Liver (tissue), 9 donors: Measurements from ENCODE around the gene ABCA8. TPM values are rescaled to one million over a fixed set of nuclear protein-coding genes. Genes with fewer than 3 reads are reported as not detected.

Source experiments
- DNase-seq: peaks from one replicate; pipeline ENCODE4 v3.0.0-alpha.2; 2017; ENCODE audit warnings: low spot score
- H3K27ac ChIP-seq, 2 donors: one replicate each; pipeline ENCODE4 v1.7.0; 2013; ENCODE audit warnings: inconsistent platforms in 2 of 2, low read length in 2 of 2, control low read depth in 1 of 2, low read depth in 1 of 2, mild to moderate bottlenecking in 1 of 2
- H3K27me3 ChIP-seq, 4 donors: one replicate each; pipeline versions ENCODE4 v1.6.1 to v1.7.0; 2013; ENCODE audit warnings: low read length in 3 of 4, inconsistent platforms in 1 of 4, mild to moderate bottlenecking in 1 of 4, moderate library complexity in 1 of 4; ENCODE audit not compliant: control insufficient read depth in 4 of 4, insufficient read depth in 4 of 4
- H3K36me3 ChIP-seq, 4 donors: one replicate each; pipeline versions ENCODE4 v1.6.1 to v1.7.0; 2013; ENCODE audit warnings: low read length in 3 of 4, mild to moderate bottlenecking in 3 of 4, low read depth in 1 of 4, moderate library complexity in 1 of 4; ENCODE audit not compliant: control insufficient read depth in 4 of 4, insufficient read depth in 3 of 4
- H3K4me1 ChIP-seq, 4 donors: one replicate each; pipeline versions ENCODE4 v1.6.1 to v1.7.0; 2013; ENCODE audit warnings: low read length in 3 of 4, mild to moderate bottlenecking in 3 of 4, moderate library complexity in 1 of 4; ENCODE audit not compliant: control insufficient read depth in 4 of 4, insufficient read depth in 4 of 4
- H3K4me3 ChIP-seq, 3 donors: one replicate each; pipeline versions ENCODE4 v1.6.1 to v1.7.0; 2013; ENCODE audit warnings: low read length in 3 of 3, control low read depth in 1 of 3, low read depth in 1 of 3, mild to moderate bottlenecking in 1 of 3
- H3K9ac ChIP-seq, 2 donors: one replicate each; pipeline ENCODE4 v1.7.0; 2013; ENCODE audit warnings: low read length in 2 of 2, mild to moderate bottlenecking in 2 of 2, moderate library complexity in 2 of 2, control low read depth in 1 of 2, low read depth in 1 of 2
- H3K9me3 ChIP-seq, 4 donors: one replicate each; pipeline versions ENCODE4 v1.6.1 to v1.7.0; 2013; ENCODE audit warnings: low read length in 3 of 4; ENCODE audit not compliant: control insufficient read depth in 4 of 4
- EGR1 ChIP-seq, 2 donors: IDR thresholded peaks; 2 replicates each; pipeline ENCODE4 v1.6.1; 2016 to 2018; ENCODE audit warnings: antibody characterized with exemption in 2 of 2, low read depth in 2 of 2
- FOXA1 ChIP-seq: IDR thresholded peaks from 2 replicates; pipeline ENCODE4 v1.6.1; 2016; ENCODE audit warnings: antibody characterized with exemption
- FOXA2 ChIP-seq: IDR thresholded peaks from 2 replicates; pipeline ENCODE4 v1.6.1; 2016; ENCODE audit warnings: antibody characterized with exemption
- GABPA ChIP-seq, 2 donors: IDR thresholded peaks in 1 of 2; conservative IDR thresholded peaks in 1 of 2; 2 replicates each; pipeline ENCODE4 v1.6.1; 2016; ENCODE audit warnings: antibody characterized with exemption in 2 of 2, mild to moderate bottlenecking in 1 of 2, moderate library complexity in 1 of 2
- HNF4A ChIP-seq, 2 donors: conservative IDR thresholded peaks; 2 replicates each; pipeline ENCODE4 v1.6.1; 2016; ENCODE audit warnings: antibody characterized with exemption in 2 of 2, mild to moderate bottlenecking in 2 of 2
- HNF4G ChIP-seq: IDR thresholded peaks from 2 replicates; pipeline ENCODE4 v1.6.1; 2016; ENCODE audit warnings: antibody characterized with exemption
- JUND ChIP-seq, 2 donors: IDR thresholded peaks; 2 replicates each; pipeline ENCODE4 v1.6.1; 2016; ENCODE audit warnings: antibody characterized with exemption in 2 of 2
- NR2F2 ChIP-seq: IDR thresholded peaks from 2 replicates; pipeline ENCODE4 v1.6.1; 2016; ENCODE audit warnings: antibody characterized with exemption
- RAD21 ChIP-seq, 2 donors: IDR thresholded peaks; 2 replicates each; pipeline ENCODE4 v1.6.1; 2016; ENCODE audit warnings: antibody characterized with exemption in 2 of 2, mild to moderate bottlenecking in 2 of 2
- RXRA ChIP-seq, 2 donors: IDR thresholded peaks; 2 replicates each; pipeline ENCODE4 v1.6.1; 2017 to 2018; ENCODE audit warnings: antibody characterized with exemption in 2 of 2, mild to moderate bottlenecking in 1 of 2
- SP1 ChIP-seq: IDR thresholded peaks from 2 replicates; pipeline ENCODE4 v1.6.1; 2018; ENCODE audit warnings: antibody characterized with exemption, mild to moderate bottlenecking
- TAF1 ChIP-seq: conservative IDR thresholded peaks from 2 replicates; pipeline ENCODE4 v1.6.1; 2016; ENCODE audit warnings: antibody characterized with exemption, mild to moderate bottlenecking
- YY1 ChIP-seq: IDR thresholded peaks from 2 replicates; pipeline ENCODE4 v1.6.1; 2016; ENCODE audit warnings: antibody characterized with exemption, mild to moderate bottlenecking
- WGBS: extraction: QIAGEN DNeasy Blood & Tissue Kit; methylation state at CpG from one replicate; pipeline ENCODE4 v1.1.7; 2013; 5-methylcytosine and 5-hydroxymethylcytosine counted together
- polyA plus RNA-seq, 2 donors: library from polyadenylated mRNA; stranded (reverse) in 1 of 2; unstranded in 1 of 2; fragments of 200-250 nt in 1 of 2; fragments of >200 nt in 1 of 2; fragmentation: Nextera tagmentation in 1 of 2; extraction: Ambion mirVana in 1 of 2; gene quantifications; one replicate each; pipeline versions ENCODE4 v1.2.1 to v1.2.3, GENCODE V29; 2013 to 2015
- total RNA-seq, 2 donors: library from RNA; depleted of rRNA; stranded (reverse); fragments of >200 nt; gene quantifications; one replicate each; pipeline ENCODE4 v1.2.3, GENCODE V29; 2014
- TF ChIP-seq, protein P1 (sequence below): IDR thresholded peaks from 2 replicates; pipeline ENCODE4 v1.6.1; 2016; ENCODE audit warnings: antibody characterized with exemption
- TF ChIP-seq, protein P2 (sequence below): IDR thresholded peaks from 2 replicates; pipeline ENCODE4 v1.6.1; 2016; ENCODE audit warnings: antibody characterized with exemption
- TF ChIP-seq, protein P3 (sequence below): fragments of 150-350 bp; IDR thresholded peaks from 2 replicates; pipeline ENCODE4 v1.5.1; 2017; ENCODE audit warnings: improper control_type of control experiment, low read depth, low read length; ENCODE audit not compliant: missing input control
- TF ChIP-seq, protein P4 (sequence below): IDR thresholded peaks from 2 replicates; pipeline ENCODE4 v1.6.1; 2016; ENCODE audit warnings: antibody characterized with exemption
- TF ChIP-seq, protein P5 (sequence below): IDR thresholded peaks from 2 replicates; pipeline ENCODE4 v1.6.1; 2016; ENCODE audit warnings: antibody characterized with exemption, mild to moderate bottlenecking
- donor health status: healthy.
- donor health status: healthy.
- donor health status: healthy.
- donor health status: healthy.
- donor health status: healthy.

The ABCA8 gene
- total and polyA plus RNA-seq, 4 donors: 9.3 to 72.2 (median 14.0) TPM

DNA sequence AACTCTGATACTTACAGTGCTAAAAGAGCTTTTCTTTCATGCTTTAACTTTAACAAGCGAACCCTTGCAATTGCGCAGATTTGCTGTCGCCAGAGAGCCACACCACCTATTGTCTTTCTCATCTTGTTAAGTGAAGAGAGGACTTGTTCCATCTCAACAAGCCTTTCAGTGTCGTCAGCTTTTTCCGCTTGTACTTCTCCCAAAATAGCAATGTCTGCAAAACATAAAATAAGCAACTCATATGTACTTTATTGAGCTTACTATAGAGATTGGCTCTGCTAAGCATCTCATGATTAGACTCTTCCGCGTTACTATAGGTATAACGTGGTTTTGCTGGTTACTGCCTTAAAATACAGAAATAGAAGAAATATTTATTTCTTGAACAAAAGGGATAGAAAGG lies 51.9 kb downstream of the ABCA8 start:
- 87% methylated on average over 8 of the region's 8 CpGs for WGBS
- no peak overlapping the region for H3K9ac ChIP-seq
- H3K9me3 ChIP-seq: no peaks in the 10 kb centered on the region
- H3K4me1 ChIP-seq: peaks cover 0 to 6% (median 1%) of the 10 kb centered on the region in 4 donors
- H3K36me3 ChIP-seq: peaks cover 0 to 37% (median 18%) of the 10 kb centered on the region in 4 donors
- DNase-seq: no peak
- no peak overlapping the region for H3K27ac ChIP-seq
- H3K27me3 ChIP-seq: no peaks in the 10 kb centered on the region
- TF ChIP-seq SP1 (no peak), EGR1 (IDR thresholded peaks at IDR 0.05; ENCODE audit: low read depth in 2 of 2) (no peak), TAF1 (no peak), RAD21 (IDR thresholded peaks at IDR 0.05) (no peak), JUND (IDR thresholded peaks at IDR 0.05) (no peak), NR2F2 (no peak), RXRA (IDR thresholded peaks at IDR 0.05) (no peak), YY1 (no peak), HNF4G (no peak), FOXA1 (no peak), HNF4A (conservative IDR thresholded peaks at IDR 0.05) (no peak), GABPA (IDR thresholded peaks at IDR 0.05 in 1 of 2, conservative IDR thresholded peaks at IDR 0.05 in 1 of 2) (no peak), FOXA2 (no peak)
- TF ChIP-seq, protein P1, sequence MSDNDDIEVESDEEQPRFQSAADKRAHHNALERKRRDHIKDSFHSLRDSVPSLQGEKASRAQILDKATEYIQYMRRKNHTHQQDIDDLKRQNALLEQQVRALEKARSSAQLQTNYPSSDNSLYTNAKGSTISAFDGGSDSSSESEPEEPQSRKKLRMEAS: no peak
- TF ChIP-seq, protein P2, sequence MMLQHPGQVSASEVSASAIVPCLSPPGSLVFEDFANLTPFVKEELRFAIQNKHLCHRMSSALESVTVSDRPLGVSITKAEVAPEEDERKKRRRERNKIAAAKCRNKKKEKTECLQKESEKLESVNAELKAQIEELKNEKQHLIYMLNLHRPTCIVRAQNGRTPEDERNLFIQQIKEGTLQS: no peak
- TF ChIP-seq, protein P3, sequence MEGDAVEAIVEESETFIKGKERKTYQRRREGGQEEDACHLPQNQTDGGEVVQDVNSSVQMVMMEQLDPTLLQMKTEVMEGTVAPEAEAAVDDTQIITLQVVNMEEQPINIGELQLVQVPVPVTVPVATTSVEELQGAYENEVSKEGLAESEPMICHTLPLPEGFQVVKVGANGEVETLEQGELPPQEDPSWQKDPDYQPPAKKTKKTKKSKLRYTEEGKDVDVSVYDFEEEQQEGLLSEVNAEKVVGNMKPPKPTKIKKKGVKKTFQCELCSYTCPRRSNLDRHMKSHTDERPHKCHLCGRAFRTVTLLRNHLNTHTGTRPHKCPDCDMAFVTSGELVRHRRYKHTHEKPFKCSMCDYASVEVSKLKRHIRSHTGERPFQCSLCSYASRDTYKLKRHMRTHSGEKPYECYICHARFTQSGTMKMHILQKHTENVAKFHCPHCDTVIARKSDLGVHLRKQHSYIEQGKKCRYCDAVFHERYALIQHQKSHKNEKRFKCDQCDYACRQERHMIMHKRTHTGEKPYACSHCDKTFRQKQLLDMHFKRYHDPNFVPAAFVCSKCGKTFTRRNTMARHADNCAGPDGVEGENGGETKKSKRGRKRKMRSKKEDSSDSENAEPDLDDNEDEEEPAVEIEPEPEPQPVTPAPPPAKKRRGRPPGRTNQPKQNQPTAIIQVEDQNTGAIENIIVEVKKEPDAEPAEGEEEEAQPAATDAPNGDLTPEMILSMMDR: no peak
- TF ChIP-seq, protein P4, sequence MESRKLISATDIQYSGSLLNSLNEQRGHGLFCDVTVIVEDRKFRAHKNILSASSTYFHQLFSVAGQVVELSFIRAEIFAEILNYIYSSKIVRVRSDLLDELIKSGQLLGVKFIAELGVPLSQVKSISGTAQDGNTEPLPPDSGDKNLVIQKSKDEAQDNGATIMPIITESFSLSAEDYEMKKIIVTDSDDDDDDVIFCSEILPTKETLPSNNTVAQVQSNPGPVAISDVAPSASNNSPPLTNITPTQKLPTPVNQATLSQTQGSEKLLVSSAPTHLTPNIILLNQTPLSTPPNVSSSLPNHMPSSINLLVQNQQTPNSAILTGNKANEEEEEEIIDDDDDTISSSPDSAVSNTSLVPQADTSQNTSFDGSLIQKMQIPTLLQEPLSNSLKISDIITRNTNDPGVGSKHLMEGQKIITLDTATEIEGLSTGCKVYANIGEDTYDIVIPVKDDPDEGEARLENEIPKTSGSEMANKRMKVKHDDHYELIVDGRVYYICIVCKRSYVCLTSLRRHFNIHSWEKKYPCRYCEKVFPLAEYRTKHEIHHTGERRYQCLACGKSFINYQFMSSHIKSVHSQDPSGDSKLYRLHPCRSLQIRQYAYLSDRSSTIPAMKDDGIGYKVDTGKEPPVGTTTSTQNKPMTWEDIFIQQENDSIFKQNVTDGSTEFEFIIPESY: no peak
- TF ChIP-seq, protein P5, sequence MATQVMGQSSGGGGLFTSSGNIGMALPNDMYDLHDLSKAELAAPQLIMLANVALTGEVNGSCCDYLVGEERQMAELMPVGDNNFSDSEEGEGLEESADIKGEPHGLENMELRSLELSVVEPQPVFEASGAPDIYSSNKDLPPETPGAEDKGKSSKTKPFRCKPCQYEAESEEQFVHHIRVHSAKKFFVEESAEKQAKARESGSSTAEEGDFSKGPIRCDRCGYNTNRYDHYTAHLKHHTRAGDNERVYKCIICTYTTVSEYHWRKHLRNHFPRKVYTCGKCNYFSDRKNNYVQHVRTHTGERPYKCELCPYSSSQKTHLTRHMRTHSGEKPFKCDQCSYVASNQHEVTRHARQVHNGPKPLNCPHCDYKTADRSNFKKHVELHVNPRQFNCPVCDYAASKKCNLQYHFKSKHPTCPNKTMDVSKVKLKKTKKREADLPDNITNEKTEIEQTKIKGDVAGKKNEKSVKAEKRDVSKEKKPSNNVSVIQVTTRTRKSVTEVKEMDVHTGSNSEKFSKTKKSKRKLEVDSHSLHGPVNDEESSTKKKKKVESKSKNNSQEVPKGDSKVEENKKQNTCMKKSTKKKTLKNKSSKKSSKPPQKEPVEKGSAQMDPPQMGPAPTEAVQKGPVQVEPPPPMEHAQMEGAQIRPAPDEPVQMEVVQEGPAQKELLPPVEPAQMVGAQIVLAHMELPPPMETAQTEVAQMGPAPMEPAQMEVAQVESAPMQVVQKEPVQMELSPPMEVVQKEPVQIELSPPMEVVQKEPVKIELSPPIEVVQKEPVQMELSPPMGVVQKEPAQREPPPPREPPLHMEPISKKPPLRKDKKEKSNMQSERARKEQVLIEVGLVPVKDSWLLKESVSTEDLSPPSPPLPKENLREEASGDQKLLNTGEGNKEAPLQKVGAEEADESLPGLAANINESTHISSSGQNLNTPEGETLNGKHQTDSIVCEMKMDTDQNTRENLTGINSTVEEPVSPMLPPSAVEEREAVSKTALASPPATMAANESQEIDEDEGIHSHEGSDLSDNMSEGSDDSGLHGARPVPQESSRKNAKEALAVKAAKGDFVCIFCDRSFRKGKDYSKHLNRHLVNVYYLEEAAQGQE: no peak
- H3K4me3 ChIP-seq: no peak overlapping the region

DNA sequence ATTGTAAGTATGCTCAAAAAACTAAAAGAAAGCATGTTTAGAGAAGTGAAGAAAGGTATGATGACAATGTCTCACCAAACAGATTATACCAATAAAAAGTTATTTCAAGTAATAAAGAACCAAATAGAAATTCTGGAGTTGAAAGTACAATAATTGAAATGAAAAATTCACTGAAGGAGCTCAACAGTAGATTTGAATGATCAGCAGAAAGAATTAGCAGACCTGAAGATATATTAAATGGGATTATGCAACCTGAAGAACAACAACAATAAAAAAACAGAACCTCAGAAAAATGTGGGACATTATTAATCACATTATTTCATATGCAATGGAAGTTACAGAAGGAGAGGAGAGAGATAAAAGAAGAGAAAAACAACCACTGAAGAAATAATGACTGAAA lies 57.6 kb downstream of the ABCA8 start:
- Histone ChIP-seq H3K27ac (no peak overlapping the region), H3K36me3 (peaks cover 0 to 29% (median 20%) of the 10 kb centered on the region in 4 donors), H3K4me1 (no peaks in the 10 kb centered on the region), H3K4me3 (no peak overlapping the region), H3K27me3 (no peaks in the 10 kb centered on the region), H3K9me3 (no peaks in the 10 kb centered on the region), H3K9ac (no peak overlapping the region)
- no peak for DNase-seq
- TF ChIP-seq RAD21 (IDR thresholded peaks at IDR 0.05): no peak
- TF ChIP-seq JUND (IDR thresholded peaks at IDR 0.05): no peak
- TF ChIP-seq NR2F2: no peak
- no peak for TF ChIP-seq FOXA2
- no peak for TF ChIP-seq TAF1
- no peak for TF ChIP-seq HNF4G
- TF ChIP-seq, protein P5: no peak
- TF ChIP-seq EGR1 (IDR thresholded peaks at IDR 0.05; ENCODE audit: low read depth in 2 of 2): no peak
- no peak for TF ChIP-seq YY1
- TF ChIP-seq, protein P2: no peak
- no peak for TF ChIP-seq SP1
- TF ChIP-seq RXRA (IDR thresholded peaks at IDR 0.05): no peak
- TF ChIP-seq, protein P3: no peak
